ENCODE measurements around the gene LAMA5.

DNA sequence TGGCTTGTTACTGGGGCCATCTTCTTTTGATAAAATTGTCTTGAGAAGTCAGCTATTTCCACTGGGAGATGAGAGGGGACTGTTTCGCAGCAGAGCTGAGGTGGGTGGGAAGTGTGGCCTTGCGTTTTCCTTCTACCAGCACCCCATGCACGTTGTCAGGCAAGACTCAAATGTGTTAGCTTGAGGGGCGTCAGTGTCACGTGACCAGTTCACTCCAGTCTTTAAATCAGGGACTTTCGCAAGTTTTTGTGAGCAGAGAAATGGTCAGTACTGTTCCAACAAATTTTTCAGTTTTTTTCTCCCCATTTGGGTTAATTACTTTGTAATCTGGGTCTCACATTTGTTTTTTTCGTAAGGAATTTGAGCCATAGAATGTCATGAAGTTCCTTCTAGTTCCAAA is 85.0 kb downstream of the LAMA5 start:
- TF ChIP-seq, protein P1, sequence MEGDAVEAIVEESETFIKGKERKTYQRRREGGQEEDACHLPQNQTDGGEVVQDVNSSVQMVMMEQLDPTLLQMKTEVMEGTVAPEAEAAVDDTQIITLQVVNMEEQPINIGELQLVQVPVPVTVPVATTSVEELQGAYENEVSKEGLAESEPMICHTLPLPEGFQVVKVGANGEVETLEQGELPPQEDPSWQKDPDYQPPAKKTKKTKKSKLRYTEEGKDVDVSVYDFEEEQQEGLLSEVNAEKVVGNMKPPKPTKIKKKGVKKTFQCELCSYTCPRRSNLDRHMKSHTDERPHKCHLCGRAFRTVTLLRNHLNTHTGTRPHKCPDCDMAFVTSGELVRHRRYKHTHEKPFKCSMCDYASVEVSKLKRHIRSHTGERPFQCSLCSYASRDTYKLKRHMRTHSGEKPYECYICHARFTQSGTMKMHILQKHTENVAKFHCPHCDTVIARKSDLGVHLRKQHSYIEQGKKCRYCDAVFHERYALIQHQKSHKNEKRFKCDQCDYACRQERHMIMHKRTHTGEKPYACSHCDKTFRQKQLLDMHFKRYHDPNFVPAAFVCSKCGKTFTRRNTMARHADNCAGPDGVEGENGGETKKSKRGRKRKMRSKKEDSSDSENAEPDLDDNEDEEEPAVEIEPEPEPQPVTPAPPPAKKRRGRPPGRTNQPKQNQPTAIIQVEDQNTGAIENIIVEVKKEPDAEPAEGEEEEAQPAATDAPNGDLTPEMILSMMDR (IDR thresholded peaks at IDR 0.05) = no peak
- no peak for TF ChIP-seq EZH2 (IDR thresholded peaks at IDR 0.05; ENCODE audit: borderline replicate concordance, insufficient read depth, low read depth, low read length, poor library complexity, severe bottlenecking)

Measured in B cell (primary cell).